ENCODE measurements around the gene KCNJ16. TPM values are rescaled to one million over a fixed set of nuclear protein-coding genes. Genes with fewer than 3 reads are reported as not detected.

The KCNJ16 gene
- total and polyA plus RNA-seq, 2 experiments from 2014 or later: not detected

DNA sequence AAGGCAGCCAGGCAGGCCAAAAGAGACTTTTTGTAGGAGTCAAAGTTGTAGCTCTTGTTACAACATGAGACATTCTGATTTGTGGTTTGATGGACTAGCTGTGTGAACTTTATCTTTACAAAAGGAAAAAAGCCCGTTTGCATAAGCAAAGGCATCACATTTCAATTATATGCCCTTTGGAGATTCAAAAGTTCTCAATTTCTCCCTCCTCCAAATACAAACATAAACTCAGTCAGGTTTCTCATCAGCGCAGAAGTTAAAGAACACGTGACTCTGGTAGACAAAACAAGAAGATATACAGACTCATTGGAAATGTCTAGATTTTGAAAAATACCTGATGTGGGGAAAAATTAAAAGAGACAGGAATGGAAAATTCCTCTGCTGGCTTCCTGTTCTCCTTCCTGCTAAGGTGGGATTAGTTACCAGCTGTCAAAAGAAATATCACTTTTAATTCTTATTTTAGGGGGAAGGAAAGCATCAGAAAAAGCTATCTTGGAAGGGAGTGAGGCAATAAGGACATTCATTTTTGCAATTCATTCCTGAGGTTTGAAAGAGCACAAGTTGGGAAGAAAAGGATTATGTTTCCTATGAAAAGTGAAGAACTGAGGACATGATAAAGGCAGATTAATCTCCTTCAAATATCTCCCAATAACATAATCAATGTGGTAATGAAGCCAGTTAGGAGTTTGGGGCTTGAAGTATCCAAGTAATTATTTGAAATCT is 4.6 kb upstream of the KCNJ16 start:
- H3K4me3 ChIP-seq: no peak overlapping the region
- H3K27me3 ChIP-seq (replicated peaks; ENCODE audit: insufficient read depth): no peaks in the 10 kb centered on the region
- in situ Hi-C loops (cut with MboI): no loop called here
- 57 to 66% methylated on average over 3 of the region's 3 CpGs for WGBS, 2 experiments (ENCODE audit: low coverage in 1 of 2, low lambda C conversion rate in 2 of 2, missing lambda C conversion rate in 2 of 2)
- H3K36me3 ChIP-seq (ENCODE audit: low read depth): no peaks in the 10 kb centered on the region
- no peak overlapping the region for H3K27ac ChIP-seq
- H3F3A ChIP-seq (ENCODE audit: insufficient read depth): no peaks in the 10 kb centered on the region
- no peak overlapping the region for H3K9ac ChIP-seq
- no peaks in the 10 kb centered on the region for H3K9me3 ChIP-seq (ENCODE audit: low read depth)
- no peaks in the 10 kb centered on the region for H3K79me2 ChIP-seq (ENCODE audit: insufficient read depth)
- H4K20me1 ChIP-seq (ENCODE audit: insufficient read depth): no peaks in the 10 kb centered on the region
- no peak for TF ChIP-seq EZH2phosphoT487 (IDR thresholded peaks at IDR 0.05; ENCODE audit: insufficient read depth, low read depth)
- no peak for TF ChIP-seq EZH2 (IDR thresholded peaks at IDR 0.05; ENCODE audit: insufficient read depth, poor library complexity, severe bottlenecking)
- no peaks in the 10 kb centered on the region for H3K9me2 ChIP-seq (ENCODE audit: insufficient read depth)
- no peaks in the 10 kb centered on the region for H3K4me1 ChIP-seq (ENCODE audit: insufficient read depth)
- H3K4me2 ChIP-seq (ENCODE audit: unreplicated experiment): no peak overlapping the region
- no peak for DNase-seq
- H2AFZ ChIP-seq: no peak overlapping the region

DNA sequence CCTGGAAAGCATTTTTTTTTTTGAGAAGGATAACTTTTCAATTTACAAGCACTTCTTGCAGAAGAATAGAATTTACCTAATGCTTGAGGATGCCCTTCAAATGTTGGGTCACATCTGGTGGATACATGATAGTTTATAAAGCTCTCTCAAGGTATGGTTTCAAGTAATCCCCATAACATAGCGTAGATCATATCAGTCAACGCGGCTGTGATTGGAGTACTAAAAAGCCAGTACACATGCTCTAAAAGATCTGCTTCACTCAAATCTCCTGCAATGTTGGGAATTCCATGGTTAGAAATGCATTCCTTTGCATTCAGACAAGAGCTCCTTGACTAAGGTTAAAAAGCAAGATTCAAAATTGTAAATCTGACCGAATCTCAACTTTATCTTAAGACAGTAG is 3.9 kb upstream of the KCNJ16 start:
- WGBS, 2 experiments (ENCODE audit: low coverage in 1 of 2, low lambda C conversion rate in 2 of 2, missing lambda C conversion rate in 2 of 2): 93 to 95% methylated on average over 4 of the region's 4 CpGs

DNA sequence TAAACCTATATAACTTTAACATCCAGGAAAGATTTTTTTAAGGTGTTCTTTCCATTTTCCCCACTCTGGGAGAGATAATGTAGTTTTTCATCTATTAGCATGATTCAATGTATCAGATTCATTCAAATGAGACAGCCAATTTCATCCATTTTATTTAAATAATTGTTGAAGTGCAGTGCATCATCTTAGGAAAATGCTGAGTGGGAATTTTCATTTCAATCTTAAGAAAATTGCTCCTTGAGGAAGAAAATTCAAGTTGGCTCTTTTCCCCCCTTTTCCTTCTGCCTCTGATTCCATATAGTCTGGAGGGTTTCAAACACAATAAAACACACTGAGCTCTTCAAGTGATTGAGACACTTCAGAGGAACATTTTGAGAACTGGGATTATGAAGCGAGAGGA is 3.4 kb upstream of the KCNJ16 start:
- H3K36me3 ChIP-seq (ENCODE audit: low read depth): no peaks in the 10 kb centered on the region
- in situ Hi-C loops (cut with MboI): no loop called here
- no peak for DNase-seq

More for the DNA sequence above, 3.9 kb upstream of the KCNJ16 start:
- Histone ChIP-seq H3K27me3 (replicated peaks; ENCODE audit: insufficient read depth) (no peaks in the 10 kb centered on the region), H3K4me3 (no peak overlapping the region), H2AFZ (no peak overlapping the region), H3K27ac (no peak overlapping the region), H3F3A (ENCODE audit: insufficient read depth) (no peaks in the 10 kb centered on the region), H3K9ac (no peak overlapping the region), H3K9me2 (ENCODE audit: insufficient read depth) (no peaks in the 10 kb centered on the region), H3K4me1 (ENCODE audit: insufficient read depth) (peaks cover under 1% of the 10 kb centered on the region; the same call in 1 of the 2 replicates), H3K9me3 (ENCODE audit: low read depth) (no peaks in the 10 kb centered on the region), H3K4me2 (ENCODE audit: unreplicated experiment) (no peak overlapping the region), H4K20me1 (ENCODE audit: insufficient read depth) (no peaks in the 10 kb centered on the region), H3K79me2 (ENCODE audit: insufficient read depth) (no peaks in the 10 kb centered on the region), H3K36me3 (ENCODE audit: low read depth) (no peaks in the 10 kb centered on the region)
- TF ChIP-seq EZH2 (IDR thresholded peaks at IDR 0.05; ENCODE audit: insufficient read depth, poor library complexity, severe bottlenecking): no peak
- no peak for TF ChIP-seq EZH2phosphoT487 (IDR thresholded peaks at IDR 0.05; ENCODE audit: insufficient read depth, low read depth)
- in situ Hi-C loops (cut with MboI): no loop called here
- DNase-seq: no peak

DNA sequence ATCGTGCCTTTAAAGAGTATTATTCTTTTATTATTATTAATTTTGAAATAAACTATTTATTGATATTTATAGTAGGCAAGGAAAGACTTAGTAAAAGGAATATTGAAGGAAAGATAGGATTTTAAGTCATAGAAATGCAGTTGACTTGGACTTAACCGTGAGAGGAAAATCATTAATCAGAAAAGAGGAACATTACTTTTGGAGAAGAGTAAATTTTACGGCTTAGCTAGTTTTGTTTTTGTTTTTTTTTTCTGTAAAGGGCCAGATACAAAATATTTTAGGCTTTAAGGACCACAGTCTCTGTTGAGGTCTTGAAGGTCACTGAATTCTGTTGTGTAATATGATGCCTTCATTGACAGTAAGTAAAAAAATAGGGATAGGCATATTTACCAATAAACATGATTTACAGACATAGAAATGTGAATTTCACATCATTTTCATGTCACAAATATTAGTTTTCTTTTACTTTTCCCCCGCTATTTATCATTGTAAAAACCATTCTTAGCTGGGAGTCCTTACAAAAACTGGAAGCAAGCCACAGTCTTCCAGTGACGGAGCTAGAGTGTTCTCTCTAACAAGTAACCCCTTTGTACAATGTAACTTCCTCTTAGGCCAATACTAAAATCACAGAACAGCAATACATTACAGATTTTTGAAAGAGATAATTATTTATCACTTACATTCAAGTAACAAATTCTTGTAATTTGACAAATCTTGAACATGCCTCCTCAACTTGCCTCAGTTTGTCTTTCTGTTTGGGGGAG is 2.3 kb upstream of the KCNJ16 start:
- Histone ChIP-seq H3K9me3 (ENCODE audit: low read depth) (no peaks in the 10 kb centered on the region), H3K4me2 (ENCODE audit: unreplicated experiment) (no peak overlapping the region), H3K9me2 (ENCODE audit: insufficient read depth) (no peaks in the 10 kb centered on the region), H3K27me3 (replicated peaks; ENCODE audit: insufficient read depth) (no peaks in the 10 kb centered on the region), H3F3A (ENCODE audit: insufficient read depth) (no peaks in the 10 kb centered on the region), H4K20me1 (ENCODE audit: insufficient read depth) (no peaks in the 10 kb centered on the region), H3K79me2 (ENCODE audit: insufficient read depth) (no peaks in the 10 kb centered on the region), H2AFZ (no peak overlapping the region), H3K4me3 (no peak overlapping the region), H3K36me3 (ENCODE audit: low read depth) (no peaks in the 10 kb centered on the region), H3K27ac (no peak overlapping the region), H3K9ac (no peak overlapping the region), H3K4me1 (ENCODE audit: insufficient read depth) (peaks cover 3% of the 10 kb centered on the region; the same call in 1 of the 2 replicates)
- DNase-seq: no peak
- in situ Hi-C loops (cut with MboI): no loop called here
- WGBS, 2 experiments (ENCODE audit: low coverage in 1 of 2, low lambda C conversion rate in 2 of 2, missing lambda C conversion rate in 2 of 2): 66 to 67% methylated on average over 5 of the region's 5 CpGs
- TF ChIP-seq EZH2 (IDR thresholded peaks at IDR 0.05; ENCODE audit: insufficient read depth, poor library complexity, severe bottlenecking) (no peak), EZH2phosphoT487 (IDR thresholded peaks at IDR 0.05; ENCODE audit: insufficient read depth, low read depth) (no peak)

More for the DNA sequence above, 3.4 kb upstream of the KCNJ16 start:
- no peaks in the 10 kb centered on the region for H3K79me2 ChIP-seq (ENCODE audit: insufficient read depth)
- no peak overlapping the region for H2AFZ ChIP-seq
- TF ChIP-seq EZH2 (IDR thresholded peaks at IDR 0.05; ENCODE audit: insufficient read depth, poor library complexity, severe bottlenecking) (no peak), EZH2phosphoT487 (IDR thresholded peaks at IDR 0.05; ENCODE audit: insufficient read depth, low read depth) (no peak)
- no peak overlapping the region for H3K27ac ChIP-seq
- H3K27me3 ChIP-seq (replicated peaks; ENCODE audit: insufficient read depth): no peaks in the 10 kb centered on the region
- H3K9me3 ChIP-seq (ENCODE audit: low read depth): no peaks in the 10 kb centered on the region
- H4K20me1 ChIP-seq (ENCODE audit: insufficient read depth): no peaks in the 10 kb centered on the region
- H3K9ac ChIP-seq: no peak overlapping the region
- H3K4me2 ChIP-seq (ENCODE audit: unreplicated experiment): no peak overlapping the region
- H3K9me2 ChIP-seq (ENCODE audit: insufficient read depth): no peaks in the 10 kb centered on the region
- no peaks in the 10 kb centered on the region for H3F3A ChIP-seq (ENCODE audit: insufficient read depth)
- WGBS, 2 experiments (ENCODE audit: low coverage in 1 of 2, low lambda C conversion rate in 2 of 2, missing lambda C conversion rate in 2 of 2): 90 to 96% methylated on average over 1 of the region's 1 CpG
- H3K4me1 ChIP-seq (ENCODE audit: insufficient read depth): peaks cover 3% of the 10 kb centered on the region; the same call in 1 of the 2 replicates
- no peak overlapping the region for H3K4me3 ChIP-seq
